CD4-positive, alpha-beta T cell treated with Interleukin-12 subunit alpha and Interleukin-12 subunit beta, for 1 hour (primary cell): ENCODE data around the gene FAM13A.

Source experiments
- DNase-seq: peaks from one replicate; pipeline ENCODE4 v3.0.0-alpha.2; 2020

The FAM13A gene

DNA sequence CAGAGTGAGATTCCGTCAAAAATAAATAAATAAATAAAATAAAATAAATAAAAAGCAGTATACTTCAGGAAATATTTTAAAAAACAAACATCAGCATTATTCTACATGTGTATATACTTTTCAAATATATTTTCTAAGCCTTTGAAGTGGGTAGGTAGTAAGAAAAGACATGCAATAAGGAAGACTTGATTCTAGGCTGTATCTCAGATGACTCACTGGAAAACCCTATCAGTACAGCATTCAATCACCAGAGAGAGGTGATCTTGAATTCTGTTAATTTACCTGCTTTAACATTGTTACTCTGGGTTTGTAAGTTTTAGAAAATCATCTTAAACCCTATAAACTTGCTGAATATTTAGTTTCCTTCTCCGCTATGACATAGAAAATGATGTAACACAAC lies 252.8 kb downstream of the FAM13A start:
- no peak for DNase-seq

DNA sequence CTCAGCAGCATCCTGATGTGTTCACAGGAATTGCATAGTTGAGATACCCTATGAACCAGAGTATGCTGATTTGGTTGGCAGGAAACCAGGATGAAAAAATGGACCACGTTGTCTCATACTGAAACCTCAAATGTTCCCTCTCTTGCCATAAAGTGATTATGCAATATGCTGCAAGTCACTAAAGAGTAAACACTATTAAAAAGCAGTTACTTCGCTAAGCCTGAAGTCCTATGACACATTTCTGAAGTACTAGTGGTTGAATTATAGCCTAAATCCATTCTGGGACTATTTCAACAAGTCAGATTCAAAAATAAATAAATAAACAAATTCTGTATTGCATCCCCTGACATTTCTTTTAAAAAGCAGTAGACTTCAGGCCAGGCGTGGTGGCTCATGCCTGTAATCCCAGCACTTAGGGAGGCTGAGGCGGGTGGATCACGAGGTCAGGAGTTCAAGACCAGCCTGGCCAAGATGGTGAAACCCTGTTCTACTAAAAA lies 253.3 kb downstream of the FAM13A start:
- no peak for DNase-seq

DNA sequence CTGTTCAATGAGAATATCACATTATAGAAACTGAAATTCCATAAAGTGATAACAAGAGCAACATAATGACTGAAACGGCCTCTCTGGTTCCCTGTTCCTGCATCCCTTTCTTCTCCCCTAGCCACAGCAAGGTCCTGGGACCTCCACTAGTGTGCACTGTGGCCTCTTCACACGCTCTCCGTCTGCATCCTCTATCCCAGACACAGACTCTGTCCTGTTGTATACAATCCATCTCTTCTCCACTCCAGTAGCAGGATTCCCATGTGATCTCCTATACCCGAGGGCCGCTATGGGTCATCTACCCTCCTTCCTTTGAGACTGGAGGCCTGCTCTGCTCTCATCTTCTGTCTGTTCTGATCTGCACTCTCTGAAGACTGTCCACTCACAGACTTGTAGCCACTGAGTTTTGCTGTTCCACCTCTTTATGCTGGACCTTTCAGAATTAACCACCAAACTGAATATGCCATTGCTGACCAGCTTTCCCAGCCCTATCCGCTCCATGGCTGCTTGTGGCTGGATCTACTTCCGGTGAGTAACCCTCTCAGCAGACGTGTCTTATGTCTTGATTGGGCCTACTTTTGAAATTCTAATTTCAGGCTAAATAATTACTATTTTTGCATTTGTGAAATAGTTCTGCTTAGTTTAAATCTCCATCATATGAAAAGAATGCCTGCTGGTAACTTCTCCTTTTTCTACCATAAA lies 254.2 kb downstream of the FAM13A start:
- DNase-seq, result no peak

DNA sequence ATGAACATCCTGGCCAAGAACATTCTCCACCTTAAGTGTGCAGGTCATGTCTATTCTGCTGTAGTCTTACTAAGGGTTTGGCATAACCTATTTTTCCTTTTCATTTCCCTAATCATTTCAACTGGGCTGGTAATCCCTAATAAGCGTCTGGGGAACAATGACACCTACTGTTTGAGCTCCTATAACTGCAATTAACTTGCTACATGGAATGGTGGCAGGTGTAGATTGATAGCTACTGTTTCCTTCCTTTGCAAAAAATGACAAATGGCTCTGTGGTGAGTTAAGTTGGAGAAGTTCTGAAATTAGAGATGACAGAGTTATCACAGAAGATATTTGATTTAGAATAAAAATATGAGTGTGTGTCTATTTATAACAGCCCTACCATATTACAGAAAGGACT lies 254.8 kb downstream of the FAM13A start:
- DNase-seq, result no peak

DNA sequence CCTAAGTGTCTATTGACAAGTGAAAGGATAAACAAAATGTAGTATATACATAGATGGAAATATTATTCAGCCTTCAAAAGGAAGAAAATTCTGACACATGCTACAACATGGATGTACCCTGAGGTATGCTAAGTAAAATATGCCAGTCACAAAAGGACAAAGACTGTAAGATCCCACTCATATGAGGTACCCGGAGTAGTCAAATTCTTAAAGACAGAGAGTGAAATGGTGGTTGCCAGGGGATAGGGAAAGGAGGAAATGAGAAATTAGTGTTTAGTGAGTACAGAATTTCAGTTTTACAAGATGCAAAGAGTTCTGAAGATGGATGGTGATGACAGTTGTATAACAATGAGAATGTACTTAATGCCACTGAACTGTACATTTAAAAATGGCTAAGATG lies 257.1 kb downstream of the FAM13A start:
- no peak for DNase-seq

DNA sequence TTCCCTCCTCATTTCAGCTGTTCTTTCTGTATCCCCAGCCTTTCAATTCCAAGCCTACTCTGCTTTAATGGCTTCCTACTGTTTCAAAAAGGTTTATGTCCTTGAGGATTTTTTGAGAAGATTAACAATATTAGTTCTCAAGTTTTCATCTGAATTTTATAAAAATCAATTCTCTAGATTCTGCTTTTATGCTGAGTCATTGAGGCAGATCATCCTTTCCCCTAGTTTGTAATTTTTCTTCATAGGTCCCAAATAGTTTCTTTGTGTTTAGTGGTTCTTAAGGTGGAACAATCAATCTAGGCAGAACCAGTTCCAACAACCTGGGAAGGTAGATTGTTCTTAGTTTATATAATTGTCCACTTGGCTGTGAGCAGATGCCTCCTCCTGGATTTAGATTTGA lies 259.3 kb downstream of the FAM13A start:
- no peak for DNase-seq

DNA sequence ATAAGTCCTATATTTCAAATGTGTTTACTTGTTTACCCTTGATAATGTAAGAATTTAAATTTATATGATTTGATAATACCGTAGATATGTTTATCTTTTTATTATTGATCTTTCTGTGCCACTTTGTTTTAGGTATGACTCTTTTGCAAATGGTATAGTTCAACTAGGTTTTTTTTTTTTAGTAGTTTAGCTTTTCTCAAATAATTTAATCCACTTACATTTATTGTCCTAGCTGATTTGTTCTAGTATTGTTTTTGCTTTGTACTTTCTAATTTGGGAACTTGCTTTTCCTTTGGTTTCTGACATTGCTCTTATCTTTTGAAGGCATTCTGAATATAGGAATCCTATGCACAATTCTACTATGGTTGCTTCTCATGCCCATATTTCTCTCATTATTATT lies 260.4 kb downstream of the FAM13A start:
- DNase-seq, result no peak

DNA sequence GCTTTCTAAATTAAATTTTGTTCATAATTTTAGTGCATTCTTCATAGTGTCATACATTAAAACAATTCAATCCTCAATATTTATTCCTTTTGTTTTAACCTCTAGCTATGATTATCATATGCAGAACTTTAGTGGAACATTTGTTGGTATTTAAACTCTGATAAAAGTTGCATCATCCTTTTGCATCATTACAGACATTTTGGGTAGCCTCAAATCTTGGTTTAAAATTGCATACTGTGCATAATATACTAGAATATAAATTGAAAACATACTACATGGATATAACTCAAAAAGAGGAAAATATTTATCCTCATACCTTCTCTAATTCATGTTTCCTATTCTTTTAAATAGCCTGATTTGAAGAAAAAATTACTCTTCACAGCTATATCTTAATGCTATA lies 262.0 kb downstream of the FAM13A start:
- DNase-seq, result no peak

DNA sequence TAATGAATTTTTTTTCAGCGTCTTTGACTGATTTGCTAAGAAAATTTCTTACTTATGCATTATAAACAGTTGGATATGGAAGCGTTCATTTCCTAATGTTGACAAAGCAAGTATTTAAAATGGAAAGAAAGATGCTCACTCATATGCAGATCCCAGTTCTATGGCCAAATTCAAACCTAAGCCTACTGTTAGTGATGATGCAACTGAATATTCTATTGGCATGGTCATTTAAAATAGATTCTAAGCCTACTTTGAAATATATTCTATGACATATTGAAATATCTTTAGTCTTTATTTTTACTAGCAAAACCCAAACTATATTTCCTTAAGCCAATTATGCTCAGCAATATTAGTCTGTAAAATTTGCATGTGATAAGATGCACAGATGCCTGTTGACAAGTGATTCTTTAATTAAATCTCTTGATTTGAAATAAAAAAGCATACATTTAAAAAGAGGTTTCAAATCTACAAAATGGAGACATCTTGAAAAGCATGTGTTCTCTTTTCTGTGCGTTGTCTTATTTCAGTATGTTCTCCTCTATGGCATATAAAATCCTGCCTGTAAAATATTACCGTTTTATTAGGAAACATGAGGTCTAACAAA lies 262.8 kb downstream of the FAM13A start:
- no peak for DNase-seq

DNA sequence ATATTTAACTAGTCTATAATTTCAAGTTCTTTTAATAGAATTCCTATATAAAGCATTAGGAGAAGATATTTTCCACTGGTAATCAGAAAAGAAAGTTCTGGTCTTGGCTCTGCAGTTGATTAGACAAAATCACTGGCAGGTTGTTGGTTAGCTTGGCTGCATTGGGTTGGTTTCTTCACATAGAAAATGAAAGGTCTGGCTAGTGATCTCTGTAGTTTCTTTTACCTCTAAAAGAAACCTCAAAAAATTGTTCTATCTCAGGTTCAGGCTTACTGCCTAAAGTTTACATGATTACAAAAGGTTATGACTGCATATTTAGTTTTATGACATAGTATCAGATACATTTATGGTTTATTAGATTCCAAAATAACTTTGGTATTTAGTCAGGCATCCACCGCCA lies 263.5 kb downstream of the FAM13A start:
- DNase-seq, result no peak

DNA sequence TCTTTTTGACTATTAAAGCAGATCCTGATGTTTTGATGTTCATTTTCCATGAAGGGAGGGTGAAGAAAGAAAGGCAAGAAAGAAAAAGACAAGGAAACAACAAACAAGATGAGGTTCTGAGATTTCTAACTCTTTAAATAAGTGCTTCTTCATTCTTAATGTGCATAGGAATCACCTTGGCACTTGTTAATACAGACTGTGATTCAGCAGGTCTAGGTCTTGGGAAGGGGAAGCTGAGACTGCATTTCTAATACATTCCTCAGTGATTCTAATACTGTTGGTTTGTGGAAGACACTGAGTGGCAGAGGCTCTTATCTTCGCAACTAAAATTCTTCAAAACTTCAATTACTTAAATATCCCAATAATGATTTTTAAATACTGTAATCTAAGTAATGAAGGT lies 264.2 kb downstream of the FAM13A start:
- no peak for DNase-seq

DNA sequence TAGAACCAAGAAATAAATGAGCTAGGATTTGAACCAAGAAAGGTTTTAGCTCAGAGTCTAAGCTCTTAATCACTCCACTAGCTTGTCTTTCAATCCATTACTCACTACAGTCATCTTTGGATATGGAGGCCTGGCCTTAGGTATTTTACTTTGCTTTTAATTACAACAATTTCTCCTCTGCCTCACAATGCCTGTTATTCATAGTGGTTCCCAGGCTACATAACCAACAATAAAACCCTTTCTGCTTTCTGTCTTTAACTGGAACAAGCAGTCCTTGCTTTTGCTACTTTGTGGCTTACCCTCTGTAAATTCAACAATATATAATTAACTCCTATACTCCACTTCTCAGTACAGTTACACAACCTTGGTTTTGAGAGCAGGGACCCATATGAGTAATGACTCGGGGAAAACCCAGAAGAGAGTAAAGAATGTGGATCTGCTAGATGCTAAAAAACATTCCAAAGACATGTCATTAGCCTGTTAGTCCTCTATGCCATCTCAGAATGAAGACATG lies 264.7 kb downstream of the FAM13A start:
- peak; percentile 3 for DNase-seq

DNA sequence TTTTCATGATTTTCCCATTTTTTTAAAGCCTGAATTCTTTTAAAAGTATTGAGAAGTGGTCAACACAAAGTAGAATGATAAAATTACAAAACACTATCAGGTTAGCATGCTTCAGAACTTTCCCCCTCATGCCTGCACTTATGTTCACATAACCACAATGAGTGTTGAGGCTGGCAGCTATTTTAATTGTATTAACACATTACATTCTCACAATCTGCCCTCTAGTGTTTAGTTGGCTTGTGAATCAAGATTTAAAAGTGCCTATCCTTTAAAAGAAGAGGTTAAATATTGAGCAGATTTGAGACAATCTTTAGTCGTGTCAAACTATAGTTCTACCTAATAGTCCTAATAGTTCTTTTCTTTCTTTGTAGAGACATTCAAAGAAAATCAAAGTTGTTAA lies 265.7 kb downstream of the FAM13A start:
- peak; percentile 7 for DNase-seq

DNA sequence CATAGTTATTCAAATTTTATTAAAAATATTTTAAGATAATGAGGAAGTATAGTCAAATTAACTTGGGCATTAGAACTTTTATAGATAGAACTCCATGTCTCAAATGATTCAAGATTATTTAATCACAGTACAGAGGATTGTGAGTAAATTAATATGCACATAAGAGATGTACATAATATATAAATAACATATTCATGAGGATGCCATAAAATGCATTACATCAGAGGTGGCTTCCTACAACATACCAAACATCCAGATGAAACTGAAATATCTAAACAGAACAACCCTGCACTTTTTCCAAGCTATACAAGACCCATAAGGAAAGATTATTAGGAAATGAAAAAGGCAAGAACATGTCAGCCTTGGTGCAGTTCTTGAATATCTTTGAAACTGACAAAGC lies 268.1 kb downstream of the FAM13A start:
- no peak for DNase-seq

DNA sequence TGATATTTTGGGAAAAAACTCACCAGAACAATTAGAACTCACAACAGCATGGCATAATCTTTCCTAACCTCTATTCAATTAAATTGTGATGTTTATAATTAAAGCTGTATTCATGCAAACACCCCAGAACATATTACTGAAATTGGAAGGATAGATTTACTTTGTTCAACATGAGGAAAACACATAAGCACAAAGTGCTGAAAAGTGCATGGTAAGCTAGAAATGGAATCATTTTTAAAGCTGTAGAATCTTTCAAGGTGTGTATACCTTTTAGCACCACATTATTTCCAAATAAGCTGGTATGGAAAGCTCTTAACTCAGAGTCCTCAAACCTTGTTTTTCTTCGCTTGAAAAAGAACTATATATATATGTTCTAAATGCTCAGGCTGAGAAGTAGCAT lies 268.6 kb downstream of the FAM13A start:
- DNase-seq, result no peak

DNA sequence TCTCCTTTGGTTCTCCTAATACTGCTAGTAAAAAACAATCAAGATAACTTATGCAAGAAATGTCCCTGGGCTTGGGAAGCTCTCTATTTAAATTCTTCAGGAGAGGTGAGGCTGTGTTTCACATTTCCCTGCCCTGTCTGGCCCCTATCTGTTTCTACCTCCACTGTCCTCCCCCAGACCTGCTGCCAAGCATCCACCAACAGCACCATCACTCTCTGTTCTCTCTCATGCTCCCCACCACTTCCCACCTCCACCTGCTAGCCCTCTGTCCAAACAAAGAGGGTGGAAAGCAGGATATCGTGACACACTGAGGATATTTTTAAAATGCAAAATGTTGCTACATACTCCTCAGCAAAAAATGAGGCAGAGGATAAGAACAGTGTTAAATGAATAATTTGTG lies 271.0 kb downstream of the FAM13A start:
- no peak for DNase-seq

DNA sequence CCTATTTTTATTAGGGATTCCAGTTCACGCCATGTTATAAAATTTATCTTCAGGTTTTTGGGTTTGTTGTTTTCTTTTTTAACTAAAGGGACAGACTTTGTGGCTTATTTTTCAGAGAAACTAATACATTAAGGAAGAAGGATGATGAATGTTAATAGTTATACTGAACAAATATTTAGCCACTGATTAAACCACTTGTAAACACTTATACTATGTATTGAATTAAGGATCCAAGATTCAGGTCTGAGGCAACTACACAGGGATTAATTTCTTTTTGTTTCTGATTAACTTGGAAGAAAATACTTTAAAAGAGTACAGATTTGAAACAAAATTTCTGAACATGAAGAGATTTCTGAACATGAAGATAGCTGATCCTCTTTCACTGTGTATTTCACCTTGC lies 276.6 kb downstream of the FAM13A start:
- DNase-seq, result no peak

DNA sequence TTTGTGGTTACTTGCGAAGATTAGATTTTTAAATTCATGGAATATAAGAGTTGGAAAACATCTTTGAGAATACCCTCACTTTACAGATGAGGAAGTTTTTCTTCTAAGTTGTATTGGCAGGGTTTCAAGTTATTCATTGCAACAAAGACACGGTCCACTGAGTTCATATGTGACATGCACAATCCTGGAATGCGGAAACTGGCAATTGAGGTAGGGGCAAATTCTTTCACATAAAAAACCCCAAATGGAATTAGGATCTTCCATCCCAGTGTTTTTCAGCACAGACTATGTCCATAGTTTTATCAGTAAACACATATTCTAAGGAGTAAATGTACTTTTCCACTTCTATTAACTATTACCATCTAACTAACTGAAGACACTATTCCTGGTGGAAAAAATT lies 277.6 kb downstream of the FAM13A start:
- no peak for DNase-seq

DNA sequence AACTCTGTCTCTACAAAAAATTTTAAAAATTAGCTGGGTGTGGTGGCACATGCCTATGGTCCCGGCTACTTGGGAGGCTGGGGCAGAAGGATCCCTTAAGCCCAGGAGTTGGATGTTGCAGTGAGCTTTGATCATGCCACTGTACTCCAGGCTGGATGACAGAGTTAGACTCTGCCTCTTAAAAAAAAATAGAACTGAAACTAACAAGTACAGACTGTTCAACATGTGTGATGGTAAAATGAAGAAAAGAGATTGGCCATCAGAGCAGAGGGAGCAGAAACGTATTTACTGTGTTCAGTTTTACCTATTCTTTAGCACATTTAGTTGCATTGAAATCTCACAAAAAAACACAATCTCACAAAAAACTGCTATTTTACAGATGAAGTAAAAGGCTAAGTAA lies 281.5 kb downstream of the FAM13A start:
- DNase-seq, result no peak

DNA sequence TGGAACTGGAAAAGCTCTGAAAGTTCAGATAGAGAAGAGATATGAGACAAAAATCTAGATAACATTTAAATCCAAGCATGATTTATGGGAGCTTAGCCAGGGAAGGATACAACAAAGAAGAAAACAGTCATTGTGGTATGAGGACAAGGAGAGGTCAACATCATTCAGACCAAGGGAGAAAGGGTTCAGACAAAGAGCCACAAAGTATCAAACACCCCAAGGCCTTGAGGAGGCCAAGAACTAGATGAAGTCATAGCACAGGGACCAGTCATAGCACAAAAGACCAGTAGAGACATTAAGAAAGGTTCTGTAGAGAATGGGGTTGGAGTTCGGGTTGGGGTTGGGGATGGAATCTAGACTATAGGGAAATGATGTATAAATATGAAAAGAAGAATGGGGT lies 282.0 kb downstream of the FAM13A start:
- no peak for DNase-seq

DNA sequence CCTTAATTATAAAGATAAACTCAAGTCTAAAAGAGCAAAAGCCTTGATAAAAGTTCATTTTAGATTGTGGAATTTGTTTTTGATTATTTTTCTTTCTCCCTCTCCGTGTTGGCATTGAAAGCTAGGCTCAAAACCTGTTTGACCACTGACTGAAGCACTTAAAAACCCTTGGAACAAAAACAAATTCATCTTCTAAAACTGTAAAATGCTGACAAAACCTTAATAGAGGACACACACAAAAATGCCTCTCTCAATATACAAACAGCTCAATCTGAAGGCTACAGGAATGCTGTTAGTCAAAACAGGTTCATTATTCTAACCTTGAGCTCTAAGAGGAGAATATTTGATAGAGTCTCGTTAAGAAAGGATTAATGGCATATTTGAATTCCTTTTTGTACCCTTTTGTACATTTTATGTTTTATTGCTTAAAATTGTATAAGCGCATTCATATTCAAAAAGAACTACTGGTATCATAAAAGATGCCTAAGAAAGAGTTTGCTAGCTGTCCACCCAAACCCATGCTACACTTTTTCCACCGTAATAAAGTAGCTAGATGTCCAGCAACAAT lies 285.0 kb downstream of the FAM13A start:
- no peak for DNase-seq

DNA sequence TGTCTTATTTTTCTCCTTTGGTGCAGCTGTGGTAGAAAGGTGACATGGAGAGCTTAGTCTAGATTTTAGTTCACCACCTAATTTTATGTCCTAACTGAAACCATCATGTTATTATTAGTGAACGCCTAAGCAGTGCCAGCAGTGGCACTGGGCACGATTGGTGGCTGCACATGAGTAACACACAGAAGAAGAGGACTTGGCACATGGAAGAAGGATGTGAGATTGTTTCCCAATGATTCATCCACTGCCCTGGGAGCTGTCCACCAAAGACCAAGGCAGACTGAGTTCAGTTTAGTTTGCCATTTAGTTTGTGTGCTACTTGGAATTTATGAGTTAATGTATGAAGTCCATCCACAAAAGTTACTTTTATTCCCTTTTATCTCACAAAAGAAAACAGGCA lies 291.3 kb downstream of the FAM13A start:
- no peak for DNase-seq

DNA sequence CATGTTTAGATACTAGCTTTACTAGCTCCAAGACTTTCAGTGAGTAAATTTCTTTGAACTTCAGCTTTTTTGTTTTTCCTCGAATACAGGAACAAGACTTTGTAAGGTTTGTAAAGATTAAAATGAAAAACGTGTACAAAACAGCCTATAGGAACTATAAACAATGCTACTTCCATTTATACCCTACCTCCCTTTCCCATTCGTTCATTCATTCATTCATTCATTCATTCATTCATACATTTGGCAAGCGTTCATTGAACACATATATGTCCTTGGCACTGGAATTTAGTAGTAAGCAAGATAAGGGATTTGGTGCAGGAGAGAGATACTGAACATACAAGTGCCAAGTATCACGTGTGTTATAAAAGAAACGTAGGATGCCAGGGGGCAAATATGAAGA lies 293.9 kb downstream of the FAM13A start:
- no peak for DNase-seq

DNA sequence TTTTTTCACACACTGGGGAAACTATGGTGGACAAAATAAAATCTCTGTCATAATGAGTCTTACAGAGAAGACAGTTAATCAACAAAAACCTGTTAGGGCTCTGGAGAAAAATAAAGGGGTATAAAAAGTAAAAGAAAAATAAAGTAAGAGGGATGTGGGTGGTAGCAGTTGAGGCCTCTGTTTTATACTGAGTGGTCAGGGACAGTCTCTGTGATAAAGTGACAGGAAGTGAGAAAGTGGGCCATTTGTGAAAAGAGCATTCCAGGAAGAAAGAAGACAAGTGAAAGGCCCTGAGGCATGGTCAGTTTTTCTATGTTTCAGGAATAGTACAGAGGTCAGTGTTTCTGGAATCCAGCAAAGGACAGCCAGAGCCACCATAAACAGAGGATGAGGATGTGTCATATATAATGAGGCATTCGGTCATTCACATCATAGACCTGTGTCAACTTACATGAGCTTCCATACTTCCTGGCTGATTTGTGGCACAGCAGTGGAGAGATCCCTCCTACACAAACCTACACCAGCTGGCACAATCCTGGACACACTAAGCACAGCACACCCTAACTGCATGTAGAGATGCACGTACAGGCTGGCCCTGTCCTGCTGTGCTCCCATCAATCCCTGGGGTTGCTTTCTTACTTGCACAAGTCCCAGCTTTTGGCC lies 295.0 kb downstream of the FAM13A start:
- DNase-seq, result no peak
